Measurements from ENCODE around the gene TMEM240.
"Not testable (repeated sequence)": the region's sequence is repeated elsewhere in the genome, so short reads cannot be mapped to it uniquely, and the experiment has no call there.

TMEM240 gene

DNA sequence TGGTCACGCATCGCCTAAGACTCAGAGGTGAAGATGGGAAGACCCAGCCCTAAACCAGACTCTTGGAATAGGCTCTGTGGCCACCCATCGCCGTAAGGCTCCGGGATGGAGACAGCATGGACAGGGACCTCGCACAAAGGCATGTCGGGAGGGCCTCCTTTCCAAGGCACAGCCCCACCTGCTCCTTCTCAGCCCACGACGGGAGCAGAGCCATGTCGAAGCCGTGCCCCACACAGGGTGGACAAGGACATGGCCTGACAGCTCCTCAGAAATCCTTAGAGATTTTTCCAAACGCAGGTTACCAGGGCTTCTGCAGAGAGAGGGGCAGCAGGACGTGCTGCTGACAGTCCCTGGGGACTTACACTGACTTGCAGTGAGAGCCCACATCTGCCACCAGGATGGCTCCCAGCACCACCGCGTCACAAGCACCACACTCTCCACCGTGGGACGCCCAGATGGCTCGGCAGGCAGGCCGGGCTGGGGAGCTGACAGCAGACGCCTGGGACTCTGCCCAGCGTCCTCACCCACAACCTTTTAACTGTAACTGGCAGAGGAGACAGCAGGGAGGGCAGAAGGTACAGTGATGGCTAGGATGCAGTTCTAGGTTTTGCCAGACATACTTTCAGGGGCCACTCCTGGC lies 22.3 kb upstream of the TMEM240 start:
- Histone ChIP-seq H3K36me3 (ENCODE audit: control insufficient read depth, insufficient read depth, low read length) (no peaks in the 10 kb centered on the region), H3K4me1 (no peaks in the 10 kb centered on the region), H3K4me3 (ENCODE audit: low read depth, low read length) (no peak overlapping the region), H3K27ac (no peak overlapping the region), H3K27me3 (ENCODE audit: control insufficient read depth, insufficient read depth, low read length) (no peaks in the 10 kb centered on the region), H3K9me3 (ENCODE audit: control insufficient read depth, low read length) (no peaks in the 10 kb centered on the region), H3K79me2 (peaks cover 20% of the 10 kb centered on the region), H3K9ac (no peak overlapping the region), H2AFZ (no peak overlapping the region), H3K4me2 (ENCODE audit: low read length) (no peak overlapping the region)
- no peak for TF ChIP-seq CTCF (IDR thresholded peaks at IDR 0.05)

DNA sequence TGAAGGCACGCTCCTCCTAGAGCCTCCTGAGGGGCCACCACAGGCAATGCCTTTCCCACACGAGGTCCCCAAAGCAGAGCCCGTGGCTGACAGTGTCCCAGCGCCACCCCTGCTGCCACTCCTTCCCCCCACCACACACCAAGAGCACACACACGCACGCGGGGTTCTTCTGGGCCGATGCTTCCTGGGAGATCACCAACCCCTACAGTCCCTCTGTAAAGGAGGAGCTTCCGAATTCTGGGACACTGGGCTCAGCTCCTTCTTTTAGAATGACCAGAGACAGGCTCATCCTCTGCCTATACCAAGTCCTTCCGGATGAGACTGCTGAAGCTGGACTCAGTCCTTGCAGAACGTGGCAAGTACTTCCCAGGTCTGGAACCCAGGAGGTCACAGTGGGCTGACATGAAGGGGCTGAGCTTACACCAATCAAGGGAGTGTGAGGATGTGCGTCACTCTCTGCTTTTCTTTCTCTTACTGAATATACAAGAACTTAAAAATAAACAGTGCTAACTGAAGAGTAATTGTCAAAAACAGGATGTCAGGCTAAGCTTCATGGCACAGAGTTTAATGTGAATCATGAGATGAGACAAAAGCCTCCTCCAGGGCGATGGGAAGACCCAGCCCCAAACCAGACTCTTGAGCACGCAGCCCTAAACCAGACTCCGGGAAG lies 21.5 kb upstream of the TMEM240 start:
- H3K79me2 ChIP-seq: peaks cover 17% of the 10 kb centered on the region
- H3K4me1 ChIP-seq: no peaks in the 10 kb centered on the region
- no peak overlapping the region for H3K9ac ChIP-seq
- H2AFZ ChIP-seq: no peak overlapping the region
- no peaks in the 10 kb centered on the region for H3K36me3 ChIP-seq (ENCODE audit: control insufficient read depth, insufficient read depth, low read length)
- TF ChIP-seq CTCF (IDR thresholded peaks at IDR 0.05): no peak
- no peaks in the 10 kb centered on the region for H3K27me3 ChIP-seq (ENCODE audit: control insufficient read depth, insufficient read depth, low read length)
- no peak overlapping the region for H3K4me3 ChIP-seq (ENCODE audit: low read depth, low read length)
- no peaks in the 10 kb centered on the region for H3K9me3 ChIP-seq (ENCODE audit: control insufficient read depth, low read length)
- H3K4me2 ChIP-seq (ENCODE audit: low read length): no peak overlapping the region
- H3K27ac ChIP-seq: no peak overlapping the region

- H3K27ac ChIP-seq: no peak overlapping the region
- peaks cover 10% of the 10 kb centered on the region for H3K79me2 ChIP-seq
- H3K9ac ChIP-seq: no peak overlapping the region
- H2AFZ ChIP-seq: no peak overlapping the region
- no peaks in the 10 kb centered on the region for H3K9me3 ChIP-seq (ENCODE audit: control insufficient read depth, low read length)
- H3K27me3 ChIP-seq (ENCODE audit: control insufficient read depth, insufficient read depth, low read length): no peaks in the 10 kb centered on the region
- H3K4me2 ChIP-seq (ENCODE audit: low read length): no peak overlapping the region
- TF ChIP-seq CTCF (IDR thresholded peaks at IDR 0.05): no peak
- no peak overlapping the region for H3K4me3 ChIP-seq (ENCODE audit: low read depth, low read length)
- H3K36me3 ChIP-seq (ENCODE audit: control insufficient read depth, insufficient read depth, low read length): no peaks in the 10 kb centered on the region
- H3K4me1 ChIP-seq: no peaks in the 10 kb centered on the region
These were observed 19.8 kb upstream of the TMEM240 start for GRCh38 chr1:1560178-1560577.

GRCh38 chr1:1559066-1559465 lies 18.6 kb upstream of the TMEM240 start:
- no peaks in the 10 kb centered on the region for H3K9me3 ChIP-seq (ENCODE audit: control insufficient read depth, low read length)
- TF ChIP-seq CTCF (IDR thresholded peaks at IDR 0.05): no peak
- peaks cover 3% of the 10 kb centered on the region for H3K79me2 ChIP-seq
- H2AFZ ChIP-seq: no peak overlapping the region
- no peaks in the 10 kb centered on the region for H3K36me3 ChIP-seq (ENCODE audit: control insufficient read depth, insufficient read depth, low read length)
- no peak overlapping the region for H3K4me3 ChIP-seq (ENCODE audit: low read depth, low read length)
- H3K9ac ChIP-seq: no peak overlapping the region
- no peaks in the 10 kb centered on the region for H3K4me1 ChIP-seq
- H3K27ac ChIP-seq: no peak overlapping the region
- no peak overlapping the region for H3K4me2 ChIP-seq (ENCODE audit: low read length)
- H3K27me3 ChIP-seq (ENCODE audit: control insufficient read depth, insufficient read depth, low read length): no peaks in the 10 kb centered on the region

GRCh38 chr1:1558591-1558990 lies 18.2 kb upstream of the TMEM240 start:
- Histone ChIP-seq H2AFZ (no peak overlapping the region), H3K27ac (no peak overlapping the region), H3K9me3 (ENCODE audit: control insufficient read depth, low read length) (no peaks in the 10 kb centered on the region), H3K9ac (no peak overlapping the region), H3K4me1 (no peaks in the 10 kb centered on the region), H3K4me2 (ENCODE audit: low read length) (no peak overlapping the region), H3K27me3 (ENCODE audit: control insufficient read depth, insufficient read depth, low read length) (no peaks in the 10 kb centered on the region), H3K4me3 (ENCODE audit: low read depth, low read length) (no peak overlapping the region), H3K36me3 (ENCODE audit: control insufficient read depth, insufficient read depth, low read length) (no peaks in the 10 kb centered on the region), H3K79me2 (peaks cover 2% of the 10 kb centered on the region)
- no peak for TF ChIP-seq CTCF (IDR thresholded peaks at IDR 0.05)

GRCh38 chr1:1557688-1558087 lies 17.3 kb upstream of the TMEM240 start:
- H3K79me2 ChIP-seq; H3K36me3 ChIP-seq (ENCODE audit: control insufficient read depth, insufficient read depth, low read length); H3K4me3 ChIP-seq (ENCODE audit: low read depth, low read length); H2AFZ ChIP-seq; H3K27me3 ChIP-seq (ENCODE audit: control insufficient read depth, insufficient read depth, low read length); H3K9ac ChIP-seq; H3K4me2 ChIP-seq (ENCODE audit: low read length); H3K4me1 ChIP-seq; H3K9me3 ChIP-seq (ENCODE audit: control insufficient read depth, low read length); H3K27ac ChIP-seq: not testable (repeated sequence)

- not testable (repeated sequence) for H3K27ac ChIP-seq; H3K36me3 ChIP-seq (ENCODE audit: control insufficient read depth, insufficient read depth, low read length); H3K27me3 ChIP-seq (ENCODE audit: control insufficient read depth, insufficient read depth, low read length); H3K4me3 ChIP-seq (ENCODE audit: low read depth, low read length); H3K9ac ChIP-seq; H3K4me2 ChIP-seq (ENCODE audit: low read length); H3K9me3 ChIP-seq (ENCODE audit: control insufficient read depth, low read length); H3K79me2 ChIP-seq; H2AFZ ChIP-seq; H3K4me1 ChIP-seq
These were observed 16.5 kb upstream of the TMEM240 start for GRCh38 chr1:1556961-1557360.

Measured in parathyroid adenoma (tissue), 2 donors.